HuH-7 (cell line): ENCODE data around the gene THAP11.
A peak's percentile ranks its signal among the peaks of the same experiment; 100 is the strongest.

ENCODE experiments used
- DNase-seq: peaks from one replicate; pipeline ENCODE4 v3.0.0; 2011; ENCODE audit warnings: low spot score

Gene THAP11

DNA sequence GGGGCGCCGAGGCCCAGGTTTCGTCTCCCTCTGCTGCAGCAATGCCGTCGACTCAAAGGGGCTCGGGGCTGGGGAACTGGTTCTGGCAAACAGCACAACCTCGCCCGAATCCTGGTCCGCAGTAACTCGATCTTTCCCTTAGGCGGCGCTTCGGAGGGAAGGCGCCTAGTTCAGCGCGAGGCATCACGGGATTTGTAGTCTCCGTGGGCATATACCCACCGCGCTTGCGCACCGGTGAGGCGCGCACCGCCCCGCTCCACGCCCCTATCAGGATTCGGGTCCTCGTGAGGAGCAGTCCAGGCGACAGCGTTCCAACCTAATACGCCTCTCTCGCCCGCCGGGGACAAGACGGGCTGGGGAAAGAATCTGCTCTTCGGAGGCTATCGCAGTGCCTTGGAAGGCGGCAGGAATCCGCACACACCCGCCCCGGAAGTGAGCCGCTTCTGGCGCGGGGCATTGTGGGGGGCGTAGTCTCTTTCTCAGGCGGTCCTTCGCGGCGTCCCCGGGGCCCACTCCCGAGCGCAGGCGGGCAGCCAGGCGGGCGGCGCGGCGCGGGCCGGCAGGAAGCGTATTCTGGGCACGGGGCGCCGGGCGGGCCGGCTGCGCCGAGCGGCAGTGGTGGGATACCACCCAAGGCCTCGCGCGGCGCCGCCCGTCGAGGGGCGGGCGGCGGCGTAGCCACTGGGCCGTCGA lies at the start of gene THAP11:
Gene THAP11 (plus strand): TSS at position 505 of the 693 bp plus-strand sequence. CDS start 235 bp downstream, outside the sequence.
- peak; percentile 97 for DNase-seq

DNA sequence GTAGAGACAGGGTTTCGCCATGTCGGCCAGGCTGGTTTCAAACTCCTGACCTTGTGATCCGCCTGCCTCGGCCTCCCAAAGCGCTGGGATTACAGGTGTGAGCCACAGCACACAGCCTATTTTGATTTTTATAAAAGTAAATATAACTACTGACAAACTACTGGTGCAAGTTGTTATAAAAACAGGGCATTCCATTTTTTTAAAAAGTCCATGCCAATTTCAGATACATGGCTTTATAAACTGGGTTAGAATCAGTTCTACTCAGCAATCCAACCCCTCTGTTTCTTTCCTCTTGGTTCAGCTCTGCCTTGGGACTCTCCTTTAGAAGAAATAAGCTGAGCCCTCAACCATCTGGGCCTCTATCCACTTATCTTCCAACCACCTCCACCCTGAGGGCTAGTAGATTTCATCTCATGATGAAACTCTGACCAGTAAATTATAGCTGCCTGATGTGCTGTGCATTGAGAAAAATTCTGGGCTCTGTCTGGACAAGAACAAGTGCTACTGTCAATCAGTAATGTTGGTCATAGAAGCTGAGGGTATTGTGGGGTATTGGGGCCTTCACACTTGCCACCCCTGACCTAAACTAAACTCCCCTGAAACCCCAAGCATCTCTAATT lies 45.9 kb upstream of the THAP11 start:
- DNase-seq = no peak

DNA sequence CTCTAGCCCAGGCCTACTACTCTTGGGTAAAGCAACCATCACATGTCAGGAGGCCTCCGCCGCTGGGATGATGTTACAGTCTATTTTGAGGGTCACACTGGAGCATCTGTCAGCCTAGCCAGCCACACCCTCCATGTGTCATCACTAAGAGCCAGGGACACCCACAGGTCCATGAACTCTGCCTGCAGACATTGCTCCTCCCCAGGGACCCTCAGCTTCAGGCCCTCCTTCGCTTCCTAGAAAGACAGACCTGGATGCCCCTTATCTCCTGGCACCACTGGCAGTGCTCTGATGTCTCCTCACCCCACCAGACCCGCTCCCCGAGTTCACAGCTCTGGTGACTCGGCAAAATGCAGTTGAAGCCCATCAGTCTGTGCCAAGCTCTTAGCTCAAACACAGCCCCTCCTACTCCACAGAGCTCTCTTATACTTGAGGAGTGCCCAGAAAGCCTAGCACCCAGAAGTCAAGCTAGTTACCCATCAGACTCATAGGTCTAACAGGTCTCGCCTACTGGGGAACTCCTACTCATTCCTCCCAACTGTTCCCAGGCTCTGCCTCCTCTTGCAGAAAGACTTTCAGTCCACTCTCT lies 41.7 kb upstream of the THAP11 start:
- DNase-seq = no peak

DNA sequence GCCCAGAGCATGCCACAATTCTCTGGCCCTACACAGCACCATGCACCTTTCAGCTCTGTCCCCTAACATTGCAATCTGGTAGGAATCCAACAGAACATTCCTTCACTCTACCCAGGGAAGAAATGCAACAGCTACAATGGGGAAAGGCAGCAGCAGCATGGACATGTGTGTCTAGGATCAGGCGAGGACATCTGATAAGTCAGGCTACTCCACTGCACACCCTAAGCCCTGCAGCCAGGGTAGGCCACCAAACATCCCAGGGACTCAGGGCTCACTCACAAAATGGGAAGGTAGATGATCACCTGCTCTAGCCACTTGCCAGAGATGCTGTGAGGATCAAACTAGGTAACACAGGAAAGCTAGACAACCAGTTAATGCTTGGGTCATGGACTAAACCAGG lies 40.9 kb upstream of the THAP11 start:
- DNase-seq = no peak

DNA sequence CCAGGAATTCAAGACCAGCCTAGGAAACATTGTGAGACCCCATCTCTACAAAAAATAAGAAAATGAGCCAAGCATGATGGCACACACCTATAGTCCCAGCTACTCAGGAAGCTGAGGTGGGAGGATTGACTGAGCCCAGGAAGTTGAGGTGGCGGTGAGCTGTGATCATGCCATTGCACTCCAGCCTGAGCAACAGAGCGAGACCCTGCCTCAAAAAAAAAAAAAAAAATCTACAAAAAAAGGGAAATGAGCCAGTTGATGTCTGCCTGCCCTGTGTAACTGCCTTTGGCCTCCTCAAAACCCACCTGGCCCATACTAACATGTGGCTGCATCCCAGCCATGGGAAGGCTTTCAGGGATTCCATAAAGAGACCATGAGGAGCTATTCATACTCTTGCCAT lies 40.2 kb upstream of the THAP11 start:
- no peak for DNase-seq

DNA sequence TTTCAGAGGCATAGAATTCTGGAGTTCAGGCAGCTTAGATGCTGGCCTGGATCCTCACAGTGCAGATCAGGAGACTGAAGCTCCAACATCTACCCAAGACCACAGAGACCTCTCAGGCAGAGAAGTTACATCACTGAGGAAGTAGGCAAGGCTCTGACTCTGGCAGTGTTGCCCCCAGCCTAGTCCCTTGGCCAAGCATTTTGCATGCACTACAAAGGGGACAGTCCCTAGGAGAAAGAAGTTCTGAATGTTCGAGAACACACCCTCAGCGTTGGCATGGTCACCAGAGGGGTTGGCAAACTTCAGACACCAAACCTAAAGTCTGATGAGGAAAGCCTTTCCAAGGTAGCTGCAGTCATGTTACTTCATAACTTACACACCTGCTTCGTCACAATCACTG lies 38.2 kb upstream of the THAP11 start:
- no peak for DNase-seq

DNA sequence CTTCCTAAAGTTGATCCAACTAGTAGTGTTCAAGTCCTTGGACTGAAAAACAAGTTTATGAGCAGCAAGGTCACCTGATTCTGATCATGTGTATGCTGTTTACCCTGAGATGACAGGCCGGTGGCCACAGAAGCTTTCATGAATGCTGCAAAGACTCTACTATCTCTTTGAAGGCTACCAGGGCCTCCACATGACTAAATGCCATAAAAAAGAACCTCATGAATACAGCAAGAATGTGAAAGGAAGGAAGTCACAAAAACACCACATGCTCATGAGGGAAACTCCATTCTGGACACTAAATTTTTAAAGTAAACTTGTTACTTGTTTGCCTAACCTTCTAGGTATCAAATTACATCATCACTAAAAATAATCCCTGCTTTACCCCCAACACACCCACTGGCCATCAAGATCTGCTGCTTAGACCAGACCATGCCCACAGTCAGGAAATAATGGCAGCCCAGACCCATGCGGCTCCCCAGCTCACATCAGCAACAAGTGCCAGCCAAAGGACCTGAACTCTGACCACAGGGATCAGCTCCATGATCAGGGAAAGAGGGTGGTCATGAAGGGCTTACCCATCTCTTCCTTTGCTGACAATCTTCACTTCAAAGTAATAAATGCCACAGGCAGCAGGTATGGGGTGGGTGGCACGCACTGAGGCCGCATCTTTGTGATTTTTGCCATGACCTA lies 37.1 kb upstream of the THAP11 start:
- no peak for DNase-seq

DNA sequence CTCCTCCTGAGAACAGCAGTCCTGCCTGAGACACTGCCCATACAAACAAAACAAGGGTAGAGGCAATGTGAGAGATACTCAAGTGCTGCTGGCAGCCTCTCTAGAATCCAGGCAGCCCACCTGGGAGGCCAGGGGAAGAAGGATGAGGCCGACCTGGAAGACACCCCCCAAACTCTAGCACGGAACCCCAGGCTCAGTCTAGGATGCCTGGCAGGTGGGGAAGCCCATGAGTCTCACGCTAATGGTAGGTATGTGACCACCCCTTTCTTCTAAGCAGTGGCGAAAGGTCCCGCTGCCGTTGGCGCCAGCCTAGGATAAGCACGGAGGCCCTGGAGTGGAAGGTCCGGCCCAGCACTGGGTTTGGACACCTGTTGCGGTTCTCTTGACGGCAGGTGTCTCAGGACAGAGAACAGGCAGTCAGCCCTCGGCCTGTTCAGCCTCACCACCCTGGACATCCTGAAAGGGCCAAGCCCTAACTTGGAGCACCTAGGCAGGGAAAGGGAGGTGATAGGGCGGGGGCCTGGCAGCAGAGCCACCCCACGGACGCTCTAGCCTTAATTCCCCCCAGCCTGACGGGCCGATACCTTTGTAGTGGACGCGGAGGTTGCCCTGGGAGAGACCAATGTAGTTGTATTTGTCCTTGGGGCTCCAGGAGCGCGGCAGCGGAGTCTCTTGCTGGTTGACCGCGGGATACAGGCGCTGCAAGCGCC lies 36.2 kb upstream of the THAP11 start:
- DNase-seq = no peak

DNA sequence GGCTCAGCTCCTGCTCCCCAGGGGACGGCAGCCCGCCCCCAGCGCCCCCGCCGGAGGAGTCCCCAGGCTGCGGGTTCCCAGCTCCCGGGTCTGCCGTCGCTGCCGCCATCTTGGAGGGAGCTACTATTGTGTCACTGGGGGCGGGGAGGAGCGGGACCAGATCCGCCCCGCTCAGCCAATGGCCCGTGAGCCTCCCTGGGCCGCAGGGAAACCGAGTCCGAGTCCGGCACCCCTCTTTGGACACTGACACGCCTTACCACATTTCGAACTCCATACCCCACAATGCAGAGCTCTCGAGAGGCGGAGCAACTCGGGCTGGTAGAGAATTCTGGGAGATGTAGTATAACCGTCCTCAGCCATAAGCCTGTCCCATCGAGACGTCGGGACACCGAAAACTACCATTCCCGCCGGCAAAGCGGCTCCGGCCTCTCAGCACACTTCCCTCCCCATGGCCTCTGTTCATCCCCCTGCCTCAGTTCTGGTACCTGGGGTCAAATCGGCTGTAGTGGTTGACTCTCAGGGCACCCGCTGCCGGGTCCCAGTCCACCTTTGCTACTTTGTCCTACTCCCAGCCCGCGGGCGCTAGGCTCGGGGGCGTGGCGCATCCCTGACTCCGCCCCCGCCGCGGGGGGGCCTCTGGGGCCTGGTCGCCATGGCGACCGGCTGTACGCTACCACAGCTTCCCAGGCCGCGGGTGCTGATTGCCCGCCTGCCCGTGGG lies 35.5 kb upstream of the THAP11 start, which contains the start of the genes RANBP10 and TSNAXIP1:
Gene RANBP10 (minus strand): TSS at position 133 of the 720 bp plus-strand sequence. CDS start 24 bp downstream, at position 109.
Gene TSNAXIP1 (plus strand): TSS at position 462 of the 720 bp plus-strand sequence. CDS start 261 bp downstream, outside the sequence.
- DNase-seq = peak; percentile 95

DNA sequence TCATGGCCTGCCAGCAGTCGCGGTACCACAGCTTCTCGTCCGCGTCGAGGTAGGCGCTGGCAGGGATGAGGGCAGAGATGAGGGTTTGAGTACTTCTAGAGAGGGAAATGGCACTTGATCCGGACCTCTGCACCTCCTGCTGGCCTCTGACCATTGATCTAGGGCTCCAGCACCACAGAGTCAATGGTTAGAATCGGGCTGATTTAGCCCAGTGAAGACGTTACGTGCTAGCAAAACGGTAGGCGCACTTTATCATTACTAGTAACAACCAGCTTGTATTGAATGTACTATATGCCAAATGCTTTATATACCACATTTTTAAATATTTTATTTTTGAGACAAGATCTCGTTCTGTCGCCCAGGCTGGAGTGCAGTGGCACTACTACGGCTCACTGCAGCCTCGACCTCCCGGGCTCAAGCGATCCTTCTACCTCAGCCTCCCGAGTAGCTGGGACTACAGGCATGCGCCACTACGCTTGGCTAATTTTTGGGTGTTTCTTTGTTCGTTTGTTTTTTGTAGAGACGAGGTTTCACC lies 34.9 kb upstream of the THAP11 start:
- no peak for DNase-seq

DNA sequence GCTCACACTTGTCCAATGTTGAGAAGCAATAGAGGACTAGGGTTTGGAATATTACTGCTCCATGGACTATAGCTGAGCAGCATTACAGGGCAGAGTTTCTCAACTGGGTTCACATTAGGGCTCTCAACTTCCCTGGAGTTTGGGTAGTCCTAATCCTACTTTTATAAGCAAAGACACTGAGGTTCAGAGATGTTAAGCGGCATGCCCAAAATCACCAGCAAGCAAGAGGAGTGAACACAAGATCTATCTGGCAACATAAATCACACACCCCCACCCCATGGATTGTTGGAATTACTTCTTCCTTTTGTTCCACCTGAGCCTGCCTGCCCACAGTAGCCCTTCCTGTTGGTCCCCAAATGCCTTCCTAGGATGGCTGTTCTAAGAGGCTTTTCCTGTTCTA lies 30.2 kb upstream of the THAP11 start:
- no peak for DNase-seq

DNA sequence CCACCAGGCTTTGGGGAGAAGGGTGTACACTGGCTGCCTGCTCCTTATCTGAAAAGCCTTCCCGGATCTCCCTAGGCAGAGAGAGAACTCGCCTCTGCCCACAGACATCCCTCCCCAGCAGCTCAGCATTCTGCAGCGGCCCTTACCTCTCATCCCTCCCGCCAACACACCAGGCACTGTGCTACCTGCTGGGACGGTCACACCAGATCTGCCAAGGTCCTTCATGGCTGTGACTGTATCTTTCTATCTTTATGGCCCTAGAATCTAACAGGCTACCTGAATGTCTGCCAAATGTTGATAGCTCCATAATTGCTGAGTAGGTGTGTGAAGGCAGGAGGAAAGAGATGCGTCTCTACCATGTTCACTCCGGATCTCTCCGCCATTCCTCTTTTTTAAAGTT lies 27.6 kb upstream of the THAP11 start:
- no peak for DNase-seq

DNA sequence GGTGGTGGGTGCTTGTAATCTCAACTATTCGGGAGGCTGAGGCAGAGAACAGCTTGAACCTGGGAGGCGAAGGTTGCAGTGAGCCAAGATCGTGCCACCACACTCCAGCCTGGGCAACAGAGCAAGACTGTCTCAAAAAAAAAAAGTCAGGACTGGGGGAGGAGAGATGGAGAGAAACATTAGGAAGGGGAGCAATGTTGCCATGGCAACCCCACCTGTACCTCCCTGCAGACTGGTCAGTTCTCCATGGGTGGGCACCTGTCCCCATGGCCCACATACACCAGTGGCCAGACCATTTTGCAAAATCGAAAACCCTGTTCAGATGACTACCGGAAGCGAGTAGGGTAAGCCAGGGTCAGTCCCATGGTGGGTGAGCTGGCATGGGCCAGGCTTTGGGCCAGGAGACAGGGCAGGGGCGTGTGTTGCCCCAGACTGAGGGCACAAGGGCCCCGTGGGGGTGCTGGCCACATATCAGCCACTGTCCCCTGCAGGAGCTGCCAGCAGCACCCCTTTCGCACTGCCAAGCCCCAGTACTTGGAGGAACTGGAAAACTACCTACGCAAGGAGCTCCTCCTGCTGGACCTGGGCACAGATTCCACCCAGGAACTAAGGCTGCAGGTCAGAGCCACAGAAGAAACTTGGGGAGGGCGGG lies 21.4 kb upstream of the THAP11 start:
- no peak for DNase-seq

DNA sequence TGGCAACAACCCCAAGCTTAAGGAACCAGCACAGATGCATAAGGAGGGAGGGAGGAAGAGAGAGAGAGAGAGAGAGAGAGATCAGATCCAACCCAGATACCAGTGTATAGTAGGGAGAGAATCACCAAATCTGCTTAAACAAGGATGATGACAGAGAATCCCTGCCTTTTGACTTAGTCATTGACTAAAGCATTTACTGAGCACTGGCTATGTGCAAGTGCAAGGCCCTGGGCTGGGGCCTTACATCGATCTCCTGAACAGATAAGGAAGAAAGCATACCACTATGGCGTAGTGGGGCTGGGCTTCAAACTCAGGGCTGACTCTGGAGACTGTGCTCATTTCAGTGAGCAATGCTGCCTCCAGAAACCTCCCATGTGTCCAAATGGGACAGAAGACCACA lies 19.6 kb upstream of the THAP11 start:
- no peak for DNase-seq

DNA sequence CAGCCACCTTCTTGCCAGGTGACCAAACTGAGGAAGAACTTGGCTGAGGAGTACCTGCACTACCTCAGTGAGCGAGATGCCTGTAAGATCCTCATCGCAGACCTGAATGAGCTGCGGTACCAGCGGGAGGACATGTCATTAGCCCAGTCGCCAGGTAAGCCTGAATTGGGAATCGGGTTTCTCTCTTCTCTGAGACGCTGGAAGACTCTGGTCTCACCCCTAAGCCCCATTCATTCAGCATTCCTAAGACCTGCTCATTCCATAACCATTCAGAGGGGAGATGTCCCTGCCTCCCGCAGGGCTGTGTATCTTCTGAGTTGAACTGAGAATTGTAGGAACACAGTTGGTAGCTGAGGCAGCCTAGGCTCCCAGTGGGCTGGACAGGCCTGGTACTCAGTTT lies 17.0 kb upstream of the THAP11 start:
- DNase-seq = no peak

DNA sequence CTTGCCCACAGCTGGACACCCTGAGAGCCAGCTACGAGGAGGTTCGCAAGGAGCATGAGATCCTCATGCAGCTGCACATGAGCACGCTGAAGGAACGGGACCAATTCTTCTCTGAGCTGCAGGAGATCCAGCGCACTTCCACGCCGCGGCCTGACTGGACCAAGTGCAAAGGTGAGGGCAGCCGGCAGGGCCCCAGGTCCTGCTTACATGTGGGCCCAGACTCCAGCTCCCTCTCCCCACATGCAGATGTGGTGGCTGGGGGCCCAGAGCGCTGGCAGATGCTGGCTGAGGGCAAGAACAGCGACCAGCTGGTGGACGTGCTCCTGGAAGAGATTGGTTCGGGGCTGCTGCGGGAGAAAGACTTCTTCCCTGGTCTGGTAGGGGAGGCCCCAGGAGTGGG lies 16.2 kb upstream of the THAP11 start:
- DNase-seq = no peak

DNA sequence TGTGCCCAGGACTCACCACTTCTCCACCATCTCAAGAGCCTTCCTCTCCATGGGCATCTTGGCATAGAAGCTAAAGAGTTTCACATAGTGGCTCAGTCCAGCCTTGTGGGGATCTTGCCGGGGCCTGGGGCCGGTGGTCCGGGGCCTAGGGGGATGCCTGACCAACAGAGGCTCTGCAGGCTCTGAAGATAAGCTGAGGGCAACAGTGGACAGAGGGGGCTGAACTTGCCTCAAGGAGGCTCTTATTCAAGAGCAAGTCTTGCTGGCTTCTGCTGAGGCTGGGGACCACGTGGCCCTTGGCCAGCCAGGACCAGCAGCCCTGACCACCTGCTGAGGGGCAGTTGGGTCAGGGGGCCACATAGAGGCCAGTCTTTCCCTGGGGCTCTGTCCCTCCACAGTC lies 13.5 kb upstream of the THAP11 start:
- no peak for DNase-seq

DNA sequence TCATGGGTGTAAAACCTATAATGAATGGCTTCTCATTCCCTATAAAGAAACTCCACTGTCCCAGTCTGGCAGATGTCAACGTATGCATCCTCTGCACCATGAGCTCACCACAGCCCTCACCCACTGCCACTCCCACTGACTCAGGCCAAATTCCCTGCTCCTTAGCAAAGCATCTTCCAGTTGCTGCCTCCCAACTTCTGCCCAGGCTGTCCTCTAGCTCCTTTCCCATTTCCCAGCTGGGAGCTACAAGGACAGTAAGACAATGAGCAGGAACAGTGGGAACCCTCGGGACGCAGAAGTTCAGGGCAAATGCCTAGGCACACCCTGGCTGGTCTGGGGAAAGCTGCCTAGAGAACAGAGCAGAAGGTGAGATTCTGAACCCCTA lies 9.1 kb upstream of the THAP11 start:
- no peak for DNase-seq

DNA sequence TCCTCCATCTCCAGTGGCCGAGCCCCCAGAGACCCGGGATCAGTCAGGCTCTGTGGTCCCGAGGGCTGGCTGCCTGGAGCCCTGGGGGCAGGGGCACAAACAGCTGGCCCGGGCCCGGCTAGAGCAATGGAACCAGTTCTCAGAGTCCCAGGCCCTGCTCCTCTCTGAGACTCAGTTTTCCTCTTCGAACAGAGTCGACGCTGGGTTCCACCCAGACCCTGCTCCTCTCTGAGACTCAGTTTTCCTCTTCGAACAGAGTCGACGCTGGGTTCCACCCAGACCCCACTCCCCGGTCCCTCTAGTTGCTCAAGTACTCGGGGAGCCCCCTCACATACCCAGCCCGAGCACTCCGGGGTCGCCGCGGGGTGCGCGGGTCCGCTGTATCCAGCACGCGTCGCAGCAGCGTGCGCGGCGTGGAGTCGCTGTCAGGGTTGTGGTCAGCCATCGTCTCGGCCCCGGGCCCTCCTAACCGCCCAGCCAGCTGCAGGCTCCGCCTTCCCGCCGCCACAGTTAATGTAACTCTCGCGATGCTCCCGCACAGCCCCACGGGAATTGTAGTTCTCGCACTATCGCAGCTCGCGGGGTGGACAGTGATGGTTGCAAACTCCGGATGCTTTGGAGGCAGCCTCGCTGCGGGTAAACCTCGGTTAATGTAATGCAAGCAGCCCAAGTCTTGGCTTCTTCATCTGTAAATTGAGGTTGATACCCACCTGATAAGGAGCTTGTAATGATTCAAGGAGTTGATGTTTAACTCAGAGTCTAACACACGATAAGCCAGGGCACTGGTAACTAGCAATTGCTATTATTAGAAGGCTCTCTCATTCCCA lies 8.5 kb upstream of the THAP11 start:
- peak; percentile 98 for DNase-seq

DNA sequence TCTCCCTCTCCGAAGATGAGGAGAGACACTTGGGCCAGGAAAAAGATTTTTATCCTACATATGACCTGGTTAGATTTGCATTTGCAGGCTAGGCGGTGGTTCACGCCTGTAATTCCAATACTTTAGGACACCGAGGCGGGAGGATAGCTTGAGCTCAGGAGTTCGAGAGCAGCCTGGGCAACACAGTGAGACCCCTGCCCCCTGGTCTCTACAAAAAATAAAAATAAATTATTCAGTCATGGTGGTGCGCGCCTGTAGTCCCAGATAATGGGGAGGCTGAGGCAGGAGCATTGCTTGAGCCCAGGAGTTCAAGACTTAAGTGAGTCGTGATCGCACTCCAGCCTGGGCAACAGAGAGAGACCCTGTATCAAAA lies 7.9 kb upstream of the THAP11 start:
- DNase-seq = no peak
